Transverse colon (tissue), 3 donors: Measurements from ENCODE around the gene PEX13.

Experiments used
- POLR2A ChIP-seq: fragments of 450-650 bp; IDR thresholded peaks from one replicate; pipeline ENCODE4 v1.6.1; 2016; ENCODE audit warnings: antibody characterized with exemption, mild to moderate bottlenecking, moderate library complexity
- POLR2AphosphoS5 ChIP-seq, 3 donors: sonication (generic); formaldehyde crosslinking; IDR thresholded peaks; one replicate each; pipeline ENCODE4 v1.6.1; 2016; ENCODE audit warnings: antibody characterized with exemption in 3 of 3

DNA sequence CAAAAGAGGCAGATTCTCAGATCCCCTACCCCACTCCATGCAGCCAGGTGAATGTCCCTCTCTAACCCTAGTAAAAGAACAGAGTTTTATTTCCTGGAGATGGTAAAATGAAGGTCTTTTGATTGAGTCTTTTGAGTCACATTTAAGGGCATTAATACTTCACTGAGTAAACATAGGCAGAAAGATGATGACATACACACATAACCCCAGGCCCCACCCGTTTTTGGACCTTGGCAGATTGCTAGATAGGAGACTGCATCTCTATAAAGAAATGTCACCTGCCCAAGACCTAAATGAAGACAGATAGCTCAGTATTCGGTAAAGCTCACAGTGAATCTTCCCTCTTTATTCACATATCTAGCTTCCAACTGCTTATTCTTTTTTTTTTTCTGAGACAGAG lies 28.3 kb upstream of the PEX13 start:
- TF ChIP-seq POLR2A (no peak), POLR2AphosphoS5 (IDR thresholded peaks at IDR 0.05) (no peak)
